A549 (cell line): ENCODE data around the gene ANKRD16. TPM values are rescaled to one million over a fixed set of nuclear protein-coding genes. Genes with fewer than 3 reads are reported as not detected.

Experiments
- ATAC-seq, 2 experiments: fragments of 200-7000 bp in 1 of 2; fragments of >200 bp in 1 of 2; cut with Nextera tagmentation in 1 of 2; cut with Tn5 transposase in 1 of 2; 3 replicates each; pipeline versions ENCODE4 v1.8.0 to v1.9.1; 2018 to 2020; ENCODE audit warnings: mild to moderate bottlenecking in 1 of 2, moderate library complexity in 1 of 2
- CTCF ChIA-PET: fragments of 300-600 bp; sonication (Branson Sonifier 250); formaldehyde crosslinking; extraction: SDS; loops from one replicate; lab custom pipeline; 2021; ENCODE audit warnings: antibody characterized with exemption, inconsistent platforms; lab: Yijun Ruan, JAX
- POLR2A ChIA-PET: fragments of 350-600 bp; formaldehyde crosslinking; extraction: SDS; loops from one replicate; lab custom pipeline; 2021; ENCODE audit warnings: antibody characterized with exemption, inconsistent platforms; lab: Yijun Ruan, JAX
- DNase-seq, 2 experiments: peaks; one replicate each; pipeline versions ENCODE4 v3.0.0 to v3.0.0-alpha.2; 2011 to 2016; ENCODE audit warnings: low read depth in 1 of 2, low spot score in 1 of 2
- FAIRE-seq: peaks from 2 replicates; lab custom pipeline; 2011; peaks lifted over from hg19 to GRCh38; lab: Jason Lieb, UNC
- H3K27ac ChIP-seq, 2 experiments: fragments of >200 bp; sonication (Bioruptor Twin); formaldehyde crosslinking; 3 replicates each; pipeline ENCODE4 v1.5.1; 2016 to 2017
- H3K4me1 ChIP-seq: fragments of >200 bp; sonication (Bioruptor Twin); formaldehyde crosslinking; 3 replicates; pipeline ENCODE4 v1.6.1; 2016
- H3K4me2 ChIP-seq: fragments of >200 bp; sonication (Bioruptor Twin); formaldehyde crosslinking; 3 replicates; pipeline ENCODE4 v1.6.1; 2016
- H3K4me3 ChIP-seq: fragments of >200 bp; sonication (Bioruptor Twin); formaldehyde crosslinking; 3 replicates; pipeline ENCODE4 v1.5.1; 2016
- H3K9me3 ChIP-seq: fragments of >200 bp; sonication (Bioruptor Twin); formaldehyde crosslinking; 3 replicates; pipeline ENCODE4 v1.6.1; 2016
- ATOH8 ChIP-seq: fragments of 250-450 bp; sonication (Bioruptor Pico); IDR thresholded peaks from 2 replicates; pipeline ENCODE4 v1.5.0; 2020; ENCODE audit warnings: low read depth, mild to moderate bottlenecking, moderate library complexity
- BCL3 ChIP-seq: fragments of >200 bp; sonication (Bioruptor Twin); formaldehyde crosslinking; IDR thresholded peaks from 3 replicates; pipeline ENCODE4 v1.6.1; 2016
- CTCF ChIP-seq: fragments of >200 bp; sonication (Bioruptor Twin); formaldehyde crosslinking; IDR thresholded peaks from 3 replicates; pipeline ENCODE4 v1.5.1; 2016
- EHF ChIP-seq: fragments of 250-450 bp; sonication (Bioruptor Pico); IDR thresholded peaks from 2 replicates; pipeline ENCODE4 v1.5.0; 2020; ENCODE audit warnings: mild to moderate bottlenecking
- FOSL2 ChIP-seq, 2 experiments: fragments of 450-650 bp in 1 of 2; fragments of >200 bp in 1 of 2; sonication (Bioruptor Twin) in 1 of 2; formaldehyde crosslinking; IDR thresholded peaks; 2 replicates each; pipeline versions ENCODE4 v1.5.0 to v1.6.1; 2016 to 2020; ENCODE audit warnings: mild to moderate bottlenecking in 1 of 2, moderate library complexity in 1 of 2
- HDAC2 ChIP-seq: fragments of 200-600 bp; sonication (generic); IDR thresholded peaks from 2 replicates; pipeline ENCODE4 v1.6.1; 2016
- HMGXB4 ChIP-seq: fragments of 250-450 bp; sonication (Bioruptor Pico); IDR thresholded peaks from 2 replicates; pipeline ENCODE4 v1.5.0; 2021; ENCODE audit warnings: mild to moderate bottlenecking, moderate library complexity, borderline replicate concordance
- HOXB13 ChIP-seq: fragments of 250-450 bp; sonication (Bioruptor Pico); IDR thresholded peaks from 2 replicates; pipeline ENCODE4 v1.5.0; 2020; ENCODE audit warnings: low read depth, mild to moderate bottlenecking, moderate library complexity
- HOXB5 ChIP-seq: fragments of 250-450 bp; sonication (Bioruptor Pico); IDR thresholded peaks from 2 replicates; pipeline ENCODE4 v1.5.0; 2020; ENCODE audit warnings: mild to moderate bottlenecking, moderate library complexity
- MAX ChIP-seq: IDR thresholded peaks from 2 replicates; pipeline ENCODE4 v1.6.1; 2012
- MAZ ChIP-seq: fragments of 150-350 bp; IDR thresholded peaks from 2 replicates; pipeline ENCODE4 v1.6.1; 2014; ENCODE audit warnings: antibody characterized with exemption, low read depth, low read length, borderline replicate concordance
- NFE2L2 ChIP-seq: fragments of 150-350 bp; conservative IDR thresholded peaks from 2 replicates; pipeline ENCODE4 v1.6.1; 2014; ENCODE audit warnings: low read length
- NR3C1 ChIP-seq: fragments of >200 bp; sonication (Bioruptor Twin); formaldehyde crosslinking; IDR thresholded peaks from 3 replicates; pipeline ENCODE4 v1.6.1; 2017
- PHF8 ChIP-seq: fragments of 200-600 bp; sonication (generic); IDR thresholded peaks from 2 replicates; pipeline ENCODE4 v1.6.1; 2016; ENCODE audit warnings: low read depth, mild to moderate bottlenecking, antibody characterized with exemption, moderate library complexity, borderline replicate concordance
- POLR2AphosphoS2 ChIP-seq: conservative IDR thresholded peaks from 2 replicates; pipeline ENCODE4 v1.6.1; 2012; ENCODE audit warnings: low read length, improper control_type of control experiment, inconsistent platforms
- RAD21 ChIP-seq, 2 experiments: fragments of >200 bp in 1 of 2; sonication (Bioruptor Twin) in 1 of 2; formaldehyde crosslinking in 1 of 2; IDR thresholded peaks in 1 of 2; conservative IDR thresholded peaks in 1 of 2; 2 replicates in 1 of 2; 3 replicates in 1 of 2; pipeline ENCODE4 v1.6.1; 2012 to 2018; ENCODE audit warnings: inconsistent platforms in 1 of 2
- RARB ChIP-seq: fragments of 250-450 bp; sonication (Bioruptor Pico); IDR thresholded peaks from 2 replicates; pipeline ENCODE4 v1.8.0; 2021; ENCODE audit warnings: mild to moderate bottlenecking, moderate library complexity
- ZC3H11A ChIP-seq: fragments of 450-650 bp; IDR thresholded peaks from 2 replicates; pipeline ENCODE4 v1.6.1; 2014; ENCODE audit warnings: antibody characterized with exemption, mild to moderate bottlenecking
- WGBS: methylation state at CpG from one replicate; pipeline ENCODE4 v1.1.6; 2017; ENCODE audit errors: missing lambda C conversion rate; 5-methylcytosine and 5-hydroxymethylcytosine counted together
- polyA plus RNA-seq, 4 experiments: library from polyadenylated mRNA; depleted of rRNA in 3 of 4; stranded (reverse); fragments of >200 nt; fragmentation: RNase III in 1 of 4; extraction: RNeasy Plus Mini Kit Qiagen cat#74134 plus additional on column Dnase treatment in 1 of 4; gene quantifications; 2 replicates in 3 of 4; 3 replicates in 1 of 4; pipeline ENCODE4 v1.2.3, GENCODE V29; 2011 to 2017

ANKRD16 gene
- polyA plus RNA-seq, 2 of the 4 experiments (the other 2 are of a cell fraction), result 7.3 to 8.9 TPM

GRCh38 chr10:5829267-5829666 lies 60.4 kb downstream of the ANKRD16 start:
- Histone ChIP-seq H3K4me3 (no peak overlapping the region), H3K27ac (no peak overlapping the region), H3K9me3 (no peaks in the 10 kb centered on the region), H3K4me1 (no peaks in the 10 kb centered on the region), H3K4me2 (no peak overlapping the region)
- TF ChIP-seq PHF8 (no peak), BCL3 (no peak), MAZ (no peak), FOSL2 (IDR thresholded peaks at IDR 0.05) (no peak), FOSL2 (CRISPR knock-in tag; IDR thresholded peaks at IDR 0.05) (no peak), NFE2L2 (no peak), HOXB13 (no peak), HDAC2 (no peak), HOXB5 (CRISPR knock-in tag) (no peak), CTCF (no peak), ATOH8 (CRISPR knock-in tag) (no peak), POLR2AphosphoS2 (no peak), MAX (no peak), RAD21 (conservative IDR thresholded peaks at IDR 0.05 in 1 of 2, IDR thresholded peaks at IDR 0.05 in 1 of 2) (no peak), RARB (CRISPR knock-in tag) (no peak), ZC3H11A (no peak), HMGXB4 (CRISPR knock-in tag) (no peak), NR3C1 (no peak)
- ChIA-PET POLR2A (no interaction called here), CTCF (interaction anchor here (0.9 kb wide), 1 partner anchor 11 kb away, joined by 4 read pairs; no protein-coding TSS in a partner anchor)
- DNase-seq (no peak), FAIRE-seq (no peak), ATAC-seq (no peak)
- WGBS, result 81% methylated on average over 9 of the region's 9 CpGs

GRCh38 chr10:5828725-5829124 lies 61.0 kb downstream of the ANKRD16 start:
- WGBS, result 83% methylated on average over 16 of the region's 16 CpGs
- FAIRE-seq, result no peak
- POLR2A ChIA-PET, result no interaction called here
- Histone ChIP-seq H3K27ac (no peak overlapping the region), H3K9me3 (no peaks in the 10 kb centered on the region), H3K4me1 (no peaks in the 10 kb centered on the region), H3K4me3 (no peak overlapping the region)
- no peak for DNase-seq
- ATAC-seq, result no peak
- TF ChIP-seq EHF (CRISPR knock-in tag) (no peak), MAX (no peak)
- TF ChIP-seq, all 56 proteins: peak for 0
- CTCF ChIA-PET, result interaction anchor here (0.9 kb wide), 1 partner anchor 10 kb away, joined by 4 read pairs; no protein-coding TSS in a partner anchor
- no peak overlapping the region for H3K4me2 ChIP-seq
